Esophagus mucosa (tissue), 1 donor: ENCODE measurements around the gene KRT36. TPM values are rescaled to one million over a fixed set of nuclear protein-coding genes. Genes with fewer than 3 reads are reported as not detected.
A peak's percentile ranks its signal among the peaks of the same experiment; 100 is the strongest.

Experiments
- ATAC-seq: fragments of 200-7000 bp; cut with Tn5 transposase; one replicate; pipeline ENCODE4 v1.9.1; 2020
- total RNA-seq: library from RNA; stranded (reverse); gene quantifications from one replicate; pipeline ENCODE4 v1.2.4, GENCODE V29; 2023
- donor health status: DM: yes; HTN: yes; CAD: no.

KRT36 gene
- total RNA-seq, 1 donor from 2014 or later, result not detected

- peak; percentile 61 for ATAC-seq
Observed at GRCh38 chr17:41521574-41522261, 32.0 kb upstream of the KRT36 start.

GRCh38 chr17:41520821-41521521 is 31.3 kb upstream of the KRT36 start:
- no peak for ATAC-seq

GRCh38 chr17:41519501-41520224 is 30.0 kb upstream of the KRT36 start:
- peak; percentile 12 for ATAC-seq

- ATAC-seq, result peak; percentile 46
Observed at GRCh38 chr17:41518789-41519449, 29.2 kb upstream of the KRT36 start, which contains the start of gene KRT15. TSS of gene KRT15 (minus strand) at chr17:41518890. CDS start at chr17:41518827, 63 bp downstream.

GRCh38 chr17:41518031-41518430 is 28.3 kb upstream of the KRT36 start:
- ATAC-seq, result no peak

DNA sequence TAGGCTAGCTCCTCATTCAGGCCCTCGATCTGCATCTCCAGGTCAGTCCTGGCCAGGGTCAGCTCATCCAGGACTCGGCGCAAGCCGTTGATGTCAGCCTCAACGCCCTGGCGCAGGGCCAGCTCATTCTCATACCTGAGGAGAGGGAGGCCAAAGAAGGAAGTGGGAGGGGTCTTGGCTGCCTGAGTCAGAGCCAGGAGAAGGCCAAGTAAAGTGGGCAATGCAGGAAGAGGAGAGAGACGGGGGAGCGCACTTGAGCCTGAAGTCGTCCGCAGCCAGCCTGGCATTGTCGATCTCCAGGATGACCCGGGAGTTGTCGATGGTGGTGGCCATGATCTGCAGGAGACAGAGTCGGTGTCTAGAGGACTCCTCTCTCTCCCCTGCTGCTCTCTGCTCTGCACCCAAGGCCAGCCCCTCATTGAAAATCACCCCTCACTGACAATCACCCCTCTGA is 27.1 kb upstream of the KRT36 start:
- no peak for ATAC-seq

DNA sequence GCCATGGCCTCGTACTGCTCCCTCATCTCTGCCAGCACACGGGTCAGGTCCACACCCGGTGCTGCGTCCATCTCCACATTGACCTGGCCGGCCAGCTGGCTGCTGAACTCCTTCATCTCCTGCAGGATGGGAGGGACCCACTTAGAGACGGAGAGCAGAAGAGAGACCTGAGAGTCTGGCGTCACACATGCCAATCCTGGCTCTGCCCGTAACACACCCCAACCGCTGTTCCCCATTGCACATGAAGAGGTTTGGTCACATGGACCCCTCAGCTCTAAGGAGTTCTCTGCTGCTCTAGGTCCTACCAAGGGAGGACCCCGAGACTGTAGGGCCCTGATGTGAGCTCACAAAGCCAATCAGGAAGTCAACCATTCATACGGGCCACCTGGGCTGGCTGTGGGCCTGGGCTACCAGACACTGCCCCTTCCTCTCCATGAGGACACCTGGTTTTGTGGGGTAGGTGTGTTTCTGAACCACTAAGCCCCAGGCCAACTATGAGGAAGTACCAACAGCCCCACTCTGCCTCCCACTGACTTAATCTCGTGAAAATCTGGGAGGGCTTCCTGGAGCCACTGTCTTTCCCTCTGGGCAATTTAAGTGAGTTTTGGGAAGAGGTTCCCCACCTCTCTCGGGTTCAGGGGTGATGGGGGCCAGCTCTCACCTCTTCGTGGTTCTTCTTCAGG is 26.6 kb upstream of the KRT36 start:
- no peak for ATAC-seq

GRCh38 chr17:41513168-41513547 is 23.4 kb upstream of the KRT36 start:
- ATAC-seq, result peak; percentile 30

GRCh38 chr17:41512546-41513167 is 22.9 kb upstream of the KRT36 start:
- peak; percentile 16 for ATAC-seq

- no peak for ATAC-seq
Observed at GRCh38 chr17:41511716-41512115, 22.0 kb upstream of the KRT36 start.

DNA sequence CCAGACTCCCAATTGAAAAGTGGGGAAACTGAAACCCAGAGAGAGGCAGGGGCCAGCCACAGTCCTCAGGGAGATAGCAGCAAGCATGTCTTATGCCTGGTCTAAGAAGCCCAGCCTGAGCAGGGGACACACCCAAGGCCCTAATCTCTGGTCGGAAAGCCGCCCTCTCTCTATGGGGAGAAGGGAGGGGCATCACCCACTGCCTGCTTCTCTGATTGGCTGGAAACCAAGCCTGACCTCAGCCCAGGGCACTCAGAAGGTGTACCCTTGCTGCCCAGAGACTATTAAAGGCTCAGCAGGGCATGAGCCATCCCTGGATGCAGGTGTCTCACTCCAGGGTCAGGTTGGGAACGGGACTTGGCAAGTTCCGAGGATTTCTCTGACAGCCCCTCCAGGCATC is 21.4 kb upstream of the KRT36 start:
- ATAC-seq, result peak; percentile 66

DNA sequence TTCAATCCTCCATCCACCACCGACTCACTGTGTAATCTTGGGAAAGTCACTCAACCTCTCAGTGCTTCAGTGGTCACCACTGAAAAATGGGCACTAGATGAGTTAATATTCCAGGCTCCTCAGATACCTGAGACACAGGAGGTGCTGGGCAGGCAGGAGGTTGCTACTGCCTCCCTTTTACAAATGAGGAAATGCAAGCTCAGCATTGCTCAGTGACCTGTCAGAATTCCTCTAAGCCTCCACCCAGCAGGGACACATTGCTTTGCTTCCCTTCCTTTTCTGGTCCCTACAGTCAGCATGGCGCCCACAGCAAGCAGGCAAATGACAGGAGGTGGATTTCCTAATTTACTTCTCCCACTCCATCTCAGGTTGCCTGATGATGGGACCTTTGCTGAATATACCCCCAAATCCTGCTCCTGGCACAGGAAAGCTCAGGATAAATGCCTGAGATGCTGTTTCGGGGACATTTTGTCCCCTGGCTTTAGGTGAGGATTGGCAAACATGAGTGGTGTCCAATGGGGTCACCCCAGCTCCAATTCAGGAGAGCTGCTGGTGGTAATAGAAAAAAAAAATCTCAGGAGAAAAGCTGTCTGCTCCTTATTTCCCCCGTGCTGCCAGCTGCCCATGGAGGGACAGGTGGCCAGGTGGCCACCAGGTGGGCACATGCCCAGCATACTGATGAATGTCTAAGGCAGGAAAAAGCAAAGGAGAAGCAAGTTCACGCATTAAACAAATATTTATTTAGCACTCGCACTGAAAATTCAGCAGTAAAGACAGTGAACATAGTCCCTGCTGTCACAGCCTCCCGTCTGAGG is 20.7 kb upstream of the KRT36 start:
- ATAC-seq, result no peak

GRCh38 chr17:41507315-41507880 is 17.7 kb upstream of the KRT36 start:
- ATAC-seq, result peak; percentile 45

GRCh38 chr17:41505809-41506767 is 16.4 kb upstream of the KRT36 start:
- ATAC-seq, result peak; percentile 13

GRCh38 chr17:41505007-41505808 is 15.5 kb upstream of the KRT36 start, which contains the start of gene KRT13:
TSS of gene KRT13 (minus strand) at chr17:41505612. CDS start at chr17:41505550, 62 bp downstream.
- ATAC-seq, result peak; percentile 20

- no peak for ATAC-seq
Observed at GRCh38 chr17:41504246-41504977, 14.7 kb upstream of the KRT36 start.

GRCh38 chr17:41503202-41503601 is 13.5 kb upstream of the KRT36 start:
- ATAC-seq, result no peak
